ENCODE results near the gene RCSD1.
A peak's percentile ranks its signal among the peaks of the same experiment; 100 is the strongest.

The RCSD1 gene

DNA sequence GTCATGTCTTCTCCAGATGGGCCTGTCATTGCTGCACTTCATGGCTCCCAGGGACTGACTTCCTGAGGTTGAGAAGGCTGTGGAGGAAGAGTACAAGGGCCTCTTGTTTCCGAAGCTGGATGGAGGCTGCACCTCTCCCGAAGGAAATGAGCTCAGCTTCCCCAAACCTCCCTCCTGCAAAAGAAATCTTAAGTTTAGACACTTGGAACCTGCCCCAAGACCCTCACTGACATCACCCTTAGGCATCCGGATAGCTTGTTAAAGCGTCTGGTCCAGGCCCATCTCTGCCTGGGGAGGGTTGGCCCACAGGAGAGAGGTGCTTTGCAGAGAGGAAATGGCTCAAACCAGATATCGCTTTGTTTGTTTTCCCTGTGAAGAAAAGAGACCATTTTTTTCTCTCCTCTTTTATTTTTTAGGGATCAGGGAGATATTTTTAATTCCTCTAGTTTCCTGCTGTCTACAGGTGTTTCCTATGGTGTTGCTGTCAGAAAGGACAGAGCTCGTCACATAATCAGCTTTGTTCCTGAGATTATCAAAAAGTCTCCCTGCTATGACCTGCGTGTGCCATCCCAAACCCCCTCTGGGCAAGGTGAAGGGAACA, 25.0 kb downstream of the RCSD1 start:
- TF ChIP-seq, protein P1, sequence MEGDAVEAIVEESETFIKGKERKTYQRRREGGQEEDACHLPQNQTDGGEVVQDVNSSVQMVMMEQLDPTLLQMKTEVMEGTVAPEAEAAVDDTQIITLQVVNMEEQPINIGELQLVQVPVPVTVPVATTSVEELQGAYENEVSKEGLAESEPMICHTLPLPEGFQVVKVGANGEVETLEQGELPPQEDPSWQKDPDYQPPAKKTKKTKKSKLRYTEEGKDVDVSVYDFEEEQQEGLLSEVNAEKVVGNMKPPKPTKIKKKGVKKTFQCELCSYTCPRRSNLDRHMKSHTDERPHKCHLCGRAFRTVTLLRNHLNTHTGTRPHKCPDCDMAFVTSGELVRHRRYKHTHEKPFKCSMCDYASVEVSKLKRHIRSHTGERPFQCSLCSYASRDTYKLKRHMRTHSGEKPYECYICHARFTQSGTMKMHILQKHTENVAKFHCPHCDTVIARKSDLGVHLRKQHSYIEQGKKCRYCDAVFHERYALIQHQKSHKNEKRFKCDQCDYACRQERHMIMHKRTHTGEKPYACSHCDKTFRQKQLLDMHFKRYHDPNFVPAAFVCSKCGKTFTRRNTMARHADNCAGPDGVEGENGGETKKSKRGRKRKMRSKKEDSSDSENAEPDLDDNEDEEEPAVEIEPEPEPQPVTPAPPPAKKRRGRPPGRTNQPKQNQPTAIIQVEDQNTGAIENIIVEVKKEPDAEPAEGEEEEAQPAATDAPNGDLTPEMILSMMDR (conservative IDR thresholded peaks at IDR 0.05; ENCODE audit: control insufficient read depth, insufficient read depth, low read depth, low read length), result no peak
- no peak for DNase-seq (ENCODE audit: low read depth)
- no peak overlapping the region for H3K4me3 ChIP-seq (ENCODE audit: control insufficient read depth, low read depth, low read length)

DNA sequence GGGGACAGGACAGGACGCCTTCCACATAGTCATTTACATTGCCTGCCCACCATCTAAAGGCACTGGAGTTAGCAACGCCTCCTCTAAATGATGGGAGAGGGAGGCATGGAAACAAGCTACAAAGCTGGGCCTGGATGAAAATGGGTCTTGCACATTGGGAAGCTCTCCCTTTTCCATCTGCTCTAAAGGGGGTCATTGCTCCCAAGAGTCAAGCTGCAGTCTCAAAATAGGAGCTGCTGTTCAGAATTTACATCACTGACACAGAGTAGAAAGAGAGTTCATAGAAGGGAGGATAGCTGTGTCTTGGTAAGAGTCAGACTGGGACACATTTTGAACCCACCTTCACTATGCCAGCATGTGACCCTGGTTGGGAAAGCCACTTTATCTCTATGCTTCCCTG, 26.6 kb downstream of the RCSD1 start:
- DNase-seq (ENCODE audit: low read depth), result no peak
- no peak overlapping the region for H3K4me3 ChIP-seq (ENCODE audit: control insufficient read depth, low read depth, low read length)
- TF ChIP-seq, protein P1 (conservative IDR thresholded peaks at IDR 0.05; ENCODE audit: control insufficient read depth, insufficient read depth, low read depth, low read length), result no peak

DNA sequence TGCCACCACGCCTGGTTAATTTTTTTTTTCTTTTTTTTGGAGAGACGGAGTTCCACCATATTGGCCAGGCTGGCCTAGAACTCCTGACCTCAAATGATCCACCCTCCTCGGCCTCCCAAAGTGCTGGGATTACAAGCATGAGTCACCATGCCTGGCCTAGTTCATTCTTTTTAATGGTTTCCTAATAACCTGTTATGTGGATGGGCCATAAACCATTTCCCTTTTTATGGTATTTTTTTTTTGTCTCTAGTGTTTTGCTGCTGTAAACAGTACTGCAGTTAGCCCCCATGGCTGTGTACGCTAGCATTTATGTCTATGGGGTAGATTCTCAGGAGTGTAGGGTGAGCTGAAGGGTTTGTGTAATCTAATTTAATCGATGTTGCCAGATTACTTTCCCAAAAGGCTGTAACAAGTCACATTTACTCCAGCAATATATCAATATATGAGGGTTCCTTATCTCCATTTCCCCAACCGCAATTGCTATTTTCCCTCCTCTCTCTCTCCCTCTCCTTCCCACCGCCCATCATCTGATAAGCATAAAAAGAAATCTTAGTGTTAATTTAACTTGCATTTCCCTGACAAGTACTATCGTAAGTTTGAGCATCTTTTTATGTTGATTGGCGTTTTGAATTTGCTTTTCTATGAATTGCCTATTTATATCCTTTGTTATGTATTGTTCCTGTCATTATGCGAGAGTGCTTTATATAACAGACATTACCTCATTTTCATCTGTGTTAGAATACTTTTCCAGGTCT, 28.7 kb downstream of the RCSD1 start:
- H3K4me3 ChIP-seq (ENCODE audit: control insufficient read depth, low read depth, low read length), result no peak overlapping the region
- TF ChIP-seq, protein P1 (conservative IDR thresholded peaks at IDR 0.05; ENCODE audit: control insufficient read depth, insufficient read depth, low read depth, low read length), result no peak
- peak; percentile 22 for DNase-seq (ENCODE audit: low read depth)

DNA sequence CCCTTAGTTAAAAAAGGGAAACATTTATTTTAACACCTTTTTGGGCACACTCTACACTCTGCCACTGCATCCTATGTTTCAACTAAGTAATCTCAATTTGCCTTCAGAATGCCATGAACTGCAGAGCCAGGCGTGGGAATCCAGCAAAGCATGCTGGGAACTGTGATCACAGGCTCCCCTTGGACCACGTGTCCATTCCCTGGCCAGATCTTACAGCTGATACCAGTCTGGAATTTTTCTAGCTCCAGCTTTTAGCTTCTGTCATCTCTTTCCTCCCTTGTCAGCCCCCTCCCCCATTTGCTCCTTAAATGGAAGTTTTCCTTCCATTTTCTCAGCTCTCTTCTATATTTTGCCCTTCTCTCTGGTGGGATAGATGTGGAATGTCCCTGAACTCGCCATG, 29.4 kb downstream of the RCSD1 start:
- TF ChIP-seq, protein P1 (conservative IDR thresholded peaks at IDR 0.05; ENCODE audit: control insufficient read depth, insufficient read depth, low read depth, low read length), result no peak
- DNase-seq (ENCODE audit: low read depth), result no peak
- no peak overlapping the region for H3K4me3 ChIP-seq (ENCODE audit: control insufficient read depth, low read depth, low read length)

DNA sequence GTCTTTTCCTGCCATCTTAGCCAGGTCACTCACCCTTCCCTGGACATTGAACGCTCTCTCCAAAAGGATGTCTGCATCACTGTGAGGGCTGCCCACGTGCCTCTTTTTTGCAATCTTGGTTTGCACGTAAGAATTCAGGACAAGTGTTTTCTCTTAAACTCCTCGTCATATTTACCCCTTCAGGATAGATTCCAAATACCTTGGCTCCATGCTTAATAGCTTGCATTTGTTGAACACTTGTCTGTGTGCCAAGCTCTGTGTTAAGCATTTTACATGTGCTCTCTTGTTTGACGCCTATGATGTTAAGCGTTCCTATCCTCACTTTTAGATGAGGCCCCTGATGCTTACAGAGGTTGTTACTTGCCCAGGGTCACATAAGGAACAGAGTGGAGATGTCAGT, 29.8 kb downstream of the RCSD1 start:
- no peak overlapping the region for H3K4me3 ChIP-seq (ENCODE audit: control insufficient read depth, low read depth, low read length)
- no peak for DNase-seq (ENCODE audit: low read depth)
- TF ChIP-seq, protein P1 (conservative IDR thresholded peaks at IDR 0.05; ENCODE audit: control insufficient read depth, insufficient read depth, low read depth, low read length), result no peak

DNA sequence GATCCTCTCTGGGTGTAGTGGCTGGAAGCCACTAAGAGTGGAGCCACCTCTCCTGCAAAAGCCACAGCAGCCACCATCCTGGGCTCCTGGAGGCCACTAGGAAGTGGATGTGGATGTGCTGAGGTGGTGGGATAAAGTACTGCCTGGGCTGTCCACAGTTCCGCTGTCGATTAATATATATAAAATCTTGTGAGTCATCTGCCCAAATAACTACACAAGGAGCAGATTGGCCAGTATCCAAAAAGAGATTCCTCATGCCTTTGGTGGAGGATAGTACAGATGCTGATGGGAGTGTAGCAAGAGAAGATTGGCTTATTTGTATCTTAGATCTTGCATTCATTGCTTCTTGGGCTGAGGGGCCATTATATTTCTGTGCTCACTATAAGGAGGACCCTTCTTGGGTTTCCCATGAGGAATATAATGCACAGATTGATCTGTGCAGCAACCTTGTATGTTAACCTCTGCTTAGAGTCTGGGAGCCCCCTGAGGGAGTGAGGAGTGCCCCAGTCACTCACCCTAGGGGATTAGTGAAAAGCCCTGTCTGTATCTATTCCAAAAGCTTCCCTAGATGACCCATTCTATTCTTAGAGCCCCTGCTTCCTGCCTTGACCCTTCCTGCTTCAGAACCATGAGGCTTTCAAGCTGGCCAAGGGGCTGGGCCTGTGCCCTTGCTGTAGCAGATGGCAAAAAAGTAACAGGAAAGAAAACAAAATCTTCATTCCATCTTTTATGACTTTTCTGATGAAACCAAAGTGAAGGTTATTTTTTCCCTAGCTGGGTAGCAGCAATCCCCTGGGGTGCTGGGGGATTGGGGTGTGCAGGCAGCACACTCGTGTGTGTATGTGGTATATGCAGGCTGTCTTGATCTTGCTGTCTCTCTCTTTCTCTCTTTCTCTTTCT, 31.7 kb downstream of the RCSD1 start:
- TF ChIP-seq, protein P1 (conservative IDR thresholded peaks at IDR 0.05; ENCODE audit: control insufficient read depth, insufficient read depth, low read depth, low read length), result no peak
- DNase-seq (ENCODE audit: low read depth), result peak; percentile 97
- no peak overlapping the region for H3K4me3 ChIP-seq (ENCODE audit: control insufficient read depth, low read depth, low read length)
